HepG2 (cell line): Measurements from ENCODE around the gene WDCP. TPM values are rescaled to one million over a fixed set of nuclear protein-coding genes. Genes with fewer than 3 reads are reported as not detected.
A peak's percentile ranks its signal among the peaks of the same experiment; 100 is the strongest.

Experiments
- AHR ChIP-seq: IDR thresholded peaks from 2 replicates; pipeline ENCODE4 v1.6.1; 2018; ENCODE audit warnings: missing genetic modification reagents, missing compliant biosample characterization
- RBM22 ChIP-seq: fragments of 200-400 bp; formaldehyde crosslinking; optimal IDR thresholded peaks from 2 replicates; pipeline ENCODE3; 2017; ENCODE audit warnings: mild to moderate bottlenecking, low read length, moderate library complexity
- XRCC5 ChIP-seq: fragments of 200-400 bp; formaldehyde crosslinking; optimal IDR thresholded peaks from 2 replicates; pipeline ENCODE3; 2017; ENCODE audit warnings: mild to moderate bottlenecking, low read length
- ZFX ChIP-seq: sonication (generic); formaldehyde crosslinking; IDR thresholded peaks from 2 replicates; pipeline ENCODE4 v1.4.0; 2020; ENCODE audit warnings: mild to moderate bottlenecking, low read depth, missing genetic modification reagents, moderate library complexity
- ZNF34 ChIP-seq: sonication (generic); formaldehyde crosslinking; IDR thresholded peaks from 2 replicates; pipeline ENCODE4 v1.4.0; 2020; ENCODE audit warnings: mild to moderate bottlenecking, missing genetic modification reagents, borderline replicate concordance
- ZNF354B ChIP-seq: sonication (generic); formaldehyde crosslinking; IDR thresholded peaks from 2 replicates; pipeline ENCODE4 v1.8.0; 2022; ENCODE audit warnings: mild to moderate bottlenecking, missing genetic modification reagents
- ZSCAN29 ChIP-seq: sonication (generic); formaldehyde crosslinking; conservative IDR thresholded peaks from 2 replicates; pipeline ENCODE4 v1.4.0; 2020; ENCODE audit warnings: mild to moderate bottlenecking, missing genetic modification reagents
- polyA plus RNA-seq, 8 experiments: library from polyadenylated mRNA; depleted of rRNA in 3 of 8; stranded (reverse) in 7 of 8; unstranded in 1 of 8; fragments of >200 nt; fragmentation: Illumina TruSeq in 4 of 8; extraction: Trizol in 4 of 8; gene quantifications; 2 replicates each; pipeline versions ENCODE4 v1.2.1 to v1.2.3, GENCODE V29; 2011 to 2016; ENCODE audit warnings: low read depth in 4 of 8, missing spikeins in 1 of 8, mixed read lengths in 1 of 8; ENCODE audit not compliant: insufficient read depth in 1 of 8
- total RNA-seq, 5 experiments: library from RNA; depleted of rRNA; stranded (reverse); fragments of >200 nt; fragmentation: Illumina TruSeq; extraction: Trizol; gene quantifications; 2 replicates each; pipeline ENCODE4 v1.2.3, GENCODE V29; 2016; ENCODE audit warnings: low read depth in 1 of 5
- TF ChIP-seq, protein P1 (sequence below): sonication (generic); formaldehyde crosslinking; IDR thresholded peaks from 2 replicates; pipeline ENCODE4 v1.5.1; 2020; ENCODE audit warnings: missing genetic modification reagents, mild to moderate bottlenecking, borderline replicate concordance
- TF ChIP-seq, protein P2 (sequence below): sonication (generic); formaldehyde crosslinking; IDR thresholded peaks from 2 replicates; pipeline ENCODE4 v1.4.0; 2020; ENCODE audit warnings: missing genetic modification reagents
- TF ChIP-seq, protein P3 (sequence below): sonication (generic); formaldehyde crosslinking; IDR thresholded peaks from 2 replicates; pipeline ENCODE4 v1.4.0; 2020; ENCODE audit warnings: missing genetic modification reagents, borderline replicate concordance
- TF ChIP-seq, protein P4 (sequence below): sonication (generic); formaldehyde crosslinking; IDR thresholded peaks from 2 replicates; pipeline ENCODE4 v1.9.0; 2022; ENCODE audit warnings: missing genetic modification reagents, mild to moderate bottlenecking, borderline replicate concordance
- TF ChIP-seq, protein P5 (sequence below): sonication (generic); formaldehyde crosslinking; IDR thresholded peaks from 2 replicates; pipeline ENCODE4 v1.4.0; 2020; ENCODE audit warnings: missing genetic modification reagents

The WDCP gene
- total and polyA plus RNA-seq, 2 of the 13 experiments (the other 11 are each of a cell fraction or from before 2014, with no cell fraction given), result 17.4 to 22.6 TPM

DNA sequence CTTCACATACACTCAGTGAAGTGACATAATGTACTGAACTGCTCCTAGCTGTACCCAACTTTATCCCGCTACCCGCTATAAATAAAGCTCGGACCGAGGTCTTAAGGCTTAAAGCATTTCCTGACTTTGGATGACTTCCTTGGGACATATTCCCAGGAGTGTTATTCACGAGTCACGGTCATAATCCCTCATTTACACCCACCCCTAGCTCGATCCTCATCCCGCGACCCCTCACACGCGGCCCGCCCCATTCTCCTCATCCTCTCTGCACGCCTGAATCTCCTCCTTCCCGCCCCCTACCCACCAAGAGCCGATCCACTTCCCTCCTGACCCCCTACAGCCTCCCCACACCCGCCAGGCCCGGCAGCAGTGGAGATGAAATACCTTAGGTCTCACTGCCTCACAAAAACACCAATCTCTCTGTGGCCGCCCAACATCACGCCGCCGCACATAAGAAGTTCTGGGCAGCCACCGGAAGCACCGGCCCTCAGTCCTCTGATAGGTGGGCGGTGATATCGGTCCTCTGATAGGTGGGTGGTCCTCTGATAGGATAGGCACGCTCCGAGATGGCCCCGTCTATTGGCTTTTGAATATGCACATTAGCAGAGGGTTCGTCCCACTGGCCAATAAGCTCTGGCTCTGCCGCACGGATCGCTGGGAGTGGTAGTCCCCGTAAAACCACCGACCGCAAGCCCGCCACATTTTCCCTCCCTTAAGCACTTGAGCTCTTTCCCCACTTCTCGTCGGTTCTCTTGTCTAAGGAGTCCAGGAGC is at the start of gene WDCP (continued):
- TF ChIP-seq, protein P1, sequence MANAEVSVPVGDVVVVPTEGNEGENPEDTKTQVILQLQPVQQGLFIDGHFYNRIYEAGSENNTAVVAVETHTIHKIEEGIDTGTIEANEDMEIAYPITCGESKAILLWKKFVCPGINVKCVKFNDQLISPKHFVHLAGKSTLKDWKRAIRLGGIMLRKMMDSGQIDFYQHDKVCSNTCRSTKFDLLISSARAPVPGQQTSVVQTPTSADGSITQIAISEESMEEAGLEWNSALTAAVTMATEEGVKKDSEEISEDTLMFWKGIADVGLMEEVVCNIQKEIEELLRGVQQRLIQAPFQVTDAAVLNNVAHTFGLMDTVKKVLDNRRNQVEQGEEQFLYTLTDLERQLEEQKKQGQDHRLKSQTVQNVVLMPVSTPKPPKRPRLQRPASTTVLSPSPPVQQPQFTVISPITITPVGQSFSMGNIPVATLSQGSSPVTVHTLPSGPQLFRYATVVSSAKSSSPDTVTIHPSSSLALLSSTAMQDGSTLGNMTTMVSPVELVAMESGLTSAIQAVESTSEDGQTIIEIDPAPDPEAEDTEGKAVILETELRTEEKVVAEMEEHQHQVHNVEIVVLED (CRISPR knock-in tag), result peak; percentile 59; the same call in 1 of the 2 replicates
- TF ChIP-seq XRCC5, result peak; percentile 69
- TF ChIP-seq, protein P2, sequence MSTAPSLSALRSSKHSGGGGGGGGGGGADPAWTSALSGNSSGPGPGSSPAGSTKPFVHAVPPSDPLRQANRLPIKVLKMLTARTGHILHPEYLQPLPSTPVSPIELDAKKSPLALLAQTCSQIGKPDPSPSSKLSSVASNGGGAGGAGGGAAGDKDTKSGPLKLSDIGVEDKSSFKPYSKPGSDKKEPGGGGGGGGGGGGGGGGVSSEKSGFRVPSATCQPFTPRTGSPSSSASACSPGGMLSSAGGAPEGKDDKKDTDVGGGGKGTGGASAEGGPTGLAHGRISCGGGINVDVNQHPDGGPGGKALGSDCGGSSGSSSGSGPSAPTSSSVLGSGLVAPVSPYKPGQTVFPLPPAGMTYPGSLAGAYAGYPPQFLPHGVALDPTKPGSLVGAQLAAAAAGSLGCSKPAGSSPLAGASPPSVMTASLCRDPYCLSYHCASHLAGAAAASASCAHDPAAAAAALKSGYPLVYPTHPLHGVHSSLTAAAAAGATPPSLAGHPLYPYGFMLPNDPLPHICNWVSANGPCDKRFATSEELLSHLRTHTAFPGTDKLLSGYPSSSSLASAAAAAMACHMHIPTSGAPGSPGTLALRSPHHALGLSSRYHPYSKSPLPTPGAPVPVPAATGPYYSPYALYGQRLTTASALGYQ (CRISPR knock-in tag), result peak; percentile 59; the same call in 1 of the 2 replicates
- peak; percentile 92 for TF ChIP-seq ZFX (CRISPR knock-in tag)
- TF ChIP-seq, protein P3, sequence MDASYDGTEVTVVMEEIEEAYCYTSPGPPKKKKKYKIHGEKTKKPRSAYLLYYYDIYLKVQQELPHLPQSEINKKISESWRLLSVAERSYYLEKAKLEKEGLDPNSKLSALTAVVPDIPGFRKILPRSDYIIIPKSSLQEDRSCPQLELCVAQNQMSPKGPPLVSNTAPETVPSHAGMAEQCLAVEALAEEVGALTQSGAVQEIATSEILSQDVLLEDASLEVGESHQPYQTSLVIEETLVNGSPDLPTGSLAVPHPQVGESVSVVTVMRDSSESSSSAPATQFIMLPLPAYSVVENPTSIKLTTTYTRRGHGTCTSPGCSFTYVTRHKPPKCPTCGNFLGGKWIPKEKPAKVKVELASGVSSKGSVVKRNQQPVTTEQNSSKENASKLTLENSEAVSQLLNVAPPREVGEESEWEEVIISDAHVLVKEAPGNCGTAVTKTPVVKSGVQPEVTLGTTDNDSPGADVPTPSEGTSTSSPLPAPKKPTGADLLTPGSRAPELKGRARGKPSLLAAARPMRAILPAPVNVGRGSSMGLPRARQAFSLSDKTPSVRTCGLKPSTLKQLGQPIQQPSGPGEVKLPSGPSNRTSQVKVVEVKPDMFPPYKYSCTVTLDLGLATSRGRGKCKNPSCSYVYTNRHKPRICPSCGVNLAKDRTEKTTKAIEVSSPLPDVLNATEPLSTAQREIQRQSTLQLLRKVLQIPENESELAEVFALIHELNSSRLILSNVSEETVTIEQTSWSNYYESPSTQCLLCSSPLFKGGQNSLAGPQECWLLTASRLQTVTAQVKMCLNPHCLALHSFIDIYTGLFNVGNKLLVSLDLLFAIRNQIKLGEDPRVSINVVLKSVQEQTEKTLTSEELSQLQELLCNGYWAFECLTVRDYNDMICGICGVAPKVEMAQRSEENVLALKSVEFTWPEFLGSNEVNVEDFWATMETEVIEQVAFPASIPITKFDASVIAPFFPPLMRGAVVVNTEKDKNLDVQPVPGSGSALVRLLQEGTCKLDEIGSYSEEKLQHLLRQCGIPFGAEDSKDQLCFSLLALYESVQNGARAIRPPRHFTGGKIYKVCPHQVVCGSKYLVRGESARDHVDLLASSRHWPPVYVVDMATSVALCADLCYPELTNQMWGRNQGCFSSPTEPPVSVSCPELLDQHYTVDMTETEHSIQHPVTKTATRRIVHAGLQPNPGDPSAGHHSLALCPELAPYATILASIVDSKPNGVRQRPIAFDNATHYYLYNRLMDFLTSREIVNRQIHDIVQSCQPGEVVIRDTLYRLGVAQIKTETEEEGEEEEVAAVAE (CRISPR knock-in tag), result peak; percentile 33; the same call in 1 of the 2 replicates
- TF ChIP-seq RBM22, result no peak
- peak; percentile 83 for TF ChIP-seq AHR (CRISPR knock-in tag)
- TF ChIP-seq, protein P4, sequence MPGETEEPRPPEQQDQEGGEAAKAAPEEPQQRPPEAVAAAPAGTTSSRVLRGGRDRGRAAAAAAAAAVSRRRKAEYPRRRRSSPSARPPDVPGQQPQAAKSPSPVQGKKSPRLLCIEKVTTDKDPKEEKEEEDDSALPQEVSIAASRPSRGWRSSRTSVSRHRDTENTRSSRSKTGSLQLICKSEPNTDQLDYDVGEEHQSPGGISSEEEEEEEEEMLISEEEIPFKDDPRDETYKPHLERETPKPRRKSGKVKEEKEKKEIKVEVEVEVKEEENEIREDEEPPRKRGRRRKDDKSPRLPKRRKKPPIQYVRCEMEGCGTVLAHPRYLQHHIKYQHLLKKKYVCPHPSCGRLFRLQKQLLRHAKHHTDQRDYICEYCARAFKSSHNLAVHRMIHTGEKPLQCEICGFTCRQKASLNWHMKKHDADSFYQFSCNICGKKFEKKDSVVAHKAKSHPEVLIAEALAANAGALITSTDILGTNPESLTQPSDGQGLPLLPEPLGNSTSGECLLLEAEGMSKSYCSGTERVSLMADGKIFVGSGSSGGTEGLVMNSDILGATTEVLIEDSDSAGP (CRISPR knock-in tag), result peak; percentile 73
- TF ChIP-seq ZSCAN29 (CRISPR knock-in tag), result no peak
- 0 out of 2 replicates have a peak, but pooled peaks have one; percentile 71 for TF ChIP-seq ZNF354B (CRISPR knock-in tag)
- no peak for TF ChIP-seq ZNF34 (CRISPR knock-in tag)
- TF ChIP-seq, protein P5, sequence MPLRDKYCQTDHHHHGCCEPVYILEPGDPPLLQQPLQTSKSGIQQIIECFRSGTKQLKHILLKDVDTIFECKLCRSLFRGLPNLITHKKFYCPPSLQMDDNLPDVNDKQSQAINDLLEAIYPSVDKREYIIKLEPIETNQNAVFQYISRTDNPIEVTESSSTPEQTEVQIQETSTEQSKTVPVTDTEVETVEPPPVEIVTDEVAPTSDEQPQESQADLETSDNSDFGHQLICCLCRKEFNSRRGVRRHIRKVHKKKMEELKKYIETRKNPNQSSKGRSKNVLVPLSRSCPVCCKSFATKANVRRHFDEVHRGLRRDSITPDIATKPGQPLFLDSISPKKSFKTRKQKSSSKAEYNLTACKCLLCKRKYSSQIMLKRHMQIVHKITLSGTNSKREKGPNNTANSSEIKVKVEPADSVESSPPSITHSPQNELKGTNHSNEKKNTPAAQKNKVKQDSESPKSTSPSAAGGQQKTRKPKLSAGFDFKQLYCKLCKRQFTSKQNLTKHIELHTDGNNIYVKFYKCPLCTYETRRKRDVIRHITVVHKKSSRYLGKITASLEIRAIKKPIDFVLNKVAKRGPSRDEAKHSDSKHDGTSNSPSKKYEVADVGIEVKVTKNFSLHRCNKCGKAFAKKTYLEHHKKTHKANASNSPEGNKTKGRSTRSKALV (CRISPR knock-in tag), result no peak
